ENCODE results near the gene DACT2.

Gene DACT2

DNA sequence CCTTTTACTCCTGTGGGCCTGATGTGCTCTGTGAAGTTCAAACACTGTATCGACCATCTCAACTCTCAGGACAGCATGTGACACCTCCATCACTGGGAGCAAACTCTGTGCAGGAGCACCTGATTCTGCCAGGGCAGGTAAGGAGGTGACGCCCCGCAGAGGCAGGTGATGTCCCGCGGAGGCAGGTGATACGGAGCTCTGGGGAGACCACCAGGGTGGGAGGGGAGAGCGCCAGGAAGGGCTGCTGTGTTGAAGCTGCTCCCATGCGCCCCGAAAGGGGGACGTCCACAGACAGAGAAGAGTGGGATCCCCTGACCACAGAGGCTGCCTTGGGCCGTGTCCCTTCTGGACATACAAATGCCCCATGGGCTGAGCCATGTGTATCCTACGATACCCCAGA, 58.3 kb downstream of the DACT2 start:
- DNase-seq, result no peak

DNA sequence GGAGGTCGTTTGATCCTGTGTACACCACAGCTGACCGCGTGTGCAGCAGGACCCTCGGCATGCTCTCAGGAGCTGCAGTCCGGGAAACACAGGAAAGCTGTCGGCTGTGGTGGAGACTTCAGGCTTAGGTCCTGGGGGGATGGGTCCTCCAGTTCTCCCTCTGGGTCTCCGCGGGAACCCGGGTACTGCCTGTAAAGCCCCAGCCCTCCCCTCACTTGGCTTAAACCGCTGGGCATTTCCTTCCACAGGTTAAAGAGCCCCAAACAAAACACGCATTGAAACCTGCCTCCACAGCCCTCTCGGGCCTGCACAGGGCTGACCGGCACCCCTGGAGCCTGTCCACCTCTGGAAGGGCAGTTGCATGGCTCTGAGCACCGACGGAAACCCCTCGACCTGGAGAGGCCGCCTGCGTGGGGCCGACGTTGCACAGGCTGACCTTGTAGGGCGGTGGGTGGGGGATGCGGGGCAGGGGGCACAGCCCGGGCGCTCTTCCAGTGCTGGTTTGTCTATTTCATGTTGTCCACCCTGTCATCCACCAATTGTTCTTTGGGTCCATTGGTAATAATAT, 59.1 kb downstream of the DACT2 start:
- no peak for DNase-seq

DNA sequence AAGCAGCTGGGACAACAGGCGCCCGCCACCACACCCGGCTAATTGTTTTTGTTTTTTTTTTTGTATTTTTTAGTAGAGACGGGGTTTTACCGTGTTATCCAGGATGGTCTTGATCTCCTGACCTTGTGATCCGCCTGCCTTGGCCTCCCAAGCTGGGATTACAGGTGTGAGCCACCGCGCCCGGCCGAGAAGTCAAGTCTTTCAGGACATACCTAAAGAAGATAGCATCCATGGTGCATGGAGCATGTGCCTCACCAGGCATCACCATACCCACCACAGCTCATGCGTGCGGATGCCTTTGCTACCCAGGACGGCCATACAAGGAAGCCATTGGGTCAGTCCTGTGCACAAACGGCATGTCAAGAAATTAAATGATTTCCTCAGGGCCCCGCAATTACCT, 60.8 kb downstream of the DACT2 start:
- no peak for DNase-seq

DNA sequence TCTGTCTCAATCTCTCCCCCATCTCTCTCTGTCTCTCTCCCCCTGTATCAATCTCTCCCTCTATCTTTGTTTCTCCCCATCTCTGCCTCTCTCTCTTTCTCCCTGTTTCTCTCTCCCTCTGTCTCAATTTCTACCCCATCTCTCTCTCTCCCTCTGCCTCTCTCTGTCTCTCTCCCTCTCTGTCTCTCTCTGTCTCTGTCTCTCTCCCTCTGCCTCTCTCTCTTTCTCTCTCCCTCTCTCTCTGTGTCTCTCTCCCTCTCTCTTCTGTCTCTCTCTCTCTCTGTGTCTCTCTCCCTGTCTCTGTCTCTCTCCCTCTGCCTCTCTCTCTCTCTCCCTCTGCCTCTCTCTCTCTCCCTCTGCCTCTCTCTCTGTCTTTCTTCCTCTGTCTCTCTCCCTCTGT, 62.6 kb downstream of the DACT2 start:
- no peak for DNase-seq

Data from DMS 273 treated with DMSO at 0.1 percent for 48 hours (cell line).